ENCODE measurements around the gene FAM156A. TPM values are rescaled to one million over a fixed set of nuclear protein-coding genes. Genes with fewer than 3 reads are reported as not detected.

FAM156A gene
- total and polyA plus RNA-seq, 2 experiments from 2014 or later, result 5.2 to 16.3 TPM

DNA sequence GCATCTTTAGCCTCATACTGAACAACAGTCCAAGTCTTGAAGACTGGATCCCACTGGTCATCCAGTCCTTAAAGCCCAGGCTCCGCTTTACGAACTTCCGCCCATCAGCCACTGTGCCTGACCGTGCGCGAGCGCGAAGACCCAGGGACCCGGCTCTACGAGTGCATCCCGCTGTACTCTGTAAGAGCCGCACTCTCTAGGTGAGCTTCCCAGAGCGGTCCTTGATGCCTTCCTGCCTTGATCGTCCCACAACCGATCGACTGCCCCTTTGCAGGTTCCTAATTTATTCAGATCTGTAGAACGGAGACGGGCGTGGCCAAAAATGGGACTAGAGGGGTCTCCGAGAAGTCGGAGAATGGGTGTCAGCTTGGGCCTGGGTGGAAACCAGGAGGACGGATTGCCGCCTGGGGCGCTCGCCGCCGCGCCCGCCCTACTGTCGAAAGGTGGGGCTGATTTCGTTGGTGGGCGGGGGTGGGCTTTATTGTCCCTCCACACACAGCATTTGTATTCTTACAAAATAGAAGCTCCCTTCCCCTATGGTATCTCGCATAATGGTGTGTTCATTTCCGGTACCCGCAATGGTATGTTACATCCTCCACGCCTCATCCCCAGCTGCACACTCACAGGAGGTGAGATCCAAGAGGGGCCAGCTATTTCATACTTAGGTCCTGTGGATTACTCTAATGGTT lies 42.3 kb upstream of the FAM156A start:
- Mint-ChIP-seq H3K36me3 (ENCODE audit: low read depth) (no peaks in the 10 kb centered on the region), H3K27me3 (ENCODE audit: insufficient read depth, low read depth, poor library complexity) (peaks cover 4% of the 10 kb centered on the region), H3K27ac (no peak overlapping the region), H3K4me3 (peak overlapping the region; percentile 63; the same call in 2 of the 3 replicates), H3K4me1 (0 out of 3 replicates have a peak, but pooled peaks cover 4% of the 10 kb centered on the region), H3K9me3 (no peaks in the 10 kb centered on the region)
- H3K79me2 ChIP-seq (replicated peaks; ENCODE audit: insufficient read depth), result no peaks in the 10 kb centered on the region
- H3K4me1 ChIP-seq (ENCODE audit: insufficient read depth), result no peaks in the 10 kb centered on the region
- peak; percentile 39 for DNase-seq (ENCODE audit: low spot score)
- H3K4me3 ChIP-seq, result peak overlapping the region; percentile 59
- TF ChIP-seq CREB1 (CRISPR knock-in tag; IDR thresholded peaks at IDR 0.05; ENCODE audit: low read depth), result no peak
- no peak for TF ChIP-seq JUNB (IDR thresholded peaks at IDR 0.05; ENCODE audit: unreplicated experiment)
- no peak for TF ChIP-seq EZH2phosphoT487 (IDR thresholded peaks at IDR 0.05; ENCODE audit: unreplicated experiment)
- TF ChIP-seq, protein P1, sequence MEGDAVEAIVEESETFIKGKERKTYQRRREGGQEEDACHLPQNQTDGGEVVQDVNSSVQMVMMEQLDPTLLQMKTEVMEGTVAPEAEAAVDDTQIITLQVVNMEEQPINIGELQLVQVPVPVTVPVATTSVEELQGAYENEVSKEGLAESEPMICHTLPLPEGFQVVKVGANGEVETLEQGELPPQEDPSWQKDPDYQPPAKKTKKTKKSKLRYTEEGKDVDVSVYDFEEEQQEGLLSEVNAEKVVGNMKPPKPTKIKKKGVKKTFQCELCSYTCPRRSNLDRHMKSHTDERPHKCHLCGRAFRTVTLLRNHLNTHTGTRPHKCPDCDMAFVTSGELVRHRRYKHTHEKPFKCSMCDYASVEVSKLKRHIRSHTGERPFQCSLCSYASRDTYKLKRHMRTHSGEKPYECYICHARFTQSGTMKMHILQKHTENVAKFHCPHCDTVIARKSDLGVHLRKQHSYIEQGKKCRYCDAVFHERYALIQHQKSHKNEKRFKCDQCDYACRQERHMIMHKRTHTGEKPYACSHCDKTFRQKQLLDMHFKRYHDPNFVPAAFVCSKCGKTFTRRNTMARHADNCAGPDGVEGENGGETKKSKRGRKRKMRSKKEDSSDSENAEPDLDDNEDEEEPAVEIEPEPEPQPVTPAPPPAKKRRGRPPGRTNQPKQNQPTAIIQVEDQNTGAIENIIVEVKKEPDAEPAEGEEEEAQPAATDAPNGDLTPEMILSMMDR (conservative IDR thresholded peaks at IDR 0.05; ENCODE audit: low read depth in 2 of 2), result no peak; a peak in 1 of 4 replicates
- TF ChIP-seq POLR2AphosphoS5 (IDR thresholded peaks at IDR 0.05; ENCODE audit: low read depth), result no peak
- TF ChIP-seq, protein P2, sequence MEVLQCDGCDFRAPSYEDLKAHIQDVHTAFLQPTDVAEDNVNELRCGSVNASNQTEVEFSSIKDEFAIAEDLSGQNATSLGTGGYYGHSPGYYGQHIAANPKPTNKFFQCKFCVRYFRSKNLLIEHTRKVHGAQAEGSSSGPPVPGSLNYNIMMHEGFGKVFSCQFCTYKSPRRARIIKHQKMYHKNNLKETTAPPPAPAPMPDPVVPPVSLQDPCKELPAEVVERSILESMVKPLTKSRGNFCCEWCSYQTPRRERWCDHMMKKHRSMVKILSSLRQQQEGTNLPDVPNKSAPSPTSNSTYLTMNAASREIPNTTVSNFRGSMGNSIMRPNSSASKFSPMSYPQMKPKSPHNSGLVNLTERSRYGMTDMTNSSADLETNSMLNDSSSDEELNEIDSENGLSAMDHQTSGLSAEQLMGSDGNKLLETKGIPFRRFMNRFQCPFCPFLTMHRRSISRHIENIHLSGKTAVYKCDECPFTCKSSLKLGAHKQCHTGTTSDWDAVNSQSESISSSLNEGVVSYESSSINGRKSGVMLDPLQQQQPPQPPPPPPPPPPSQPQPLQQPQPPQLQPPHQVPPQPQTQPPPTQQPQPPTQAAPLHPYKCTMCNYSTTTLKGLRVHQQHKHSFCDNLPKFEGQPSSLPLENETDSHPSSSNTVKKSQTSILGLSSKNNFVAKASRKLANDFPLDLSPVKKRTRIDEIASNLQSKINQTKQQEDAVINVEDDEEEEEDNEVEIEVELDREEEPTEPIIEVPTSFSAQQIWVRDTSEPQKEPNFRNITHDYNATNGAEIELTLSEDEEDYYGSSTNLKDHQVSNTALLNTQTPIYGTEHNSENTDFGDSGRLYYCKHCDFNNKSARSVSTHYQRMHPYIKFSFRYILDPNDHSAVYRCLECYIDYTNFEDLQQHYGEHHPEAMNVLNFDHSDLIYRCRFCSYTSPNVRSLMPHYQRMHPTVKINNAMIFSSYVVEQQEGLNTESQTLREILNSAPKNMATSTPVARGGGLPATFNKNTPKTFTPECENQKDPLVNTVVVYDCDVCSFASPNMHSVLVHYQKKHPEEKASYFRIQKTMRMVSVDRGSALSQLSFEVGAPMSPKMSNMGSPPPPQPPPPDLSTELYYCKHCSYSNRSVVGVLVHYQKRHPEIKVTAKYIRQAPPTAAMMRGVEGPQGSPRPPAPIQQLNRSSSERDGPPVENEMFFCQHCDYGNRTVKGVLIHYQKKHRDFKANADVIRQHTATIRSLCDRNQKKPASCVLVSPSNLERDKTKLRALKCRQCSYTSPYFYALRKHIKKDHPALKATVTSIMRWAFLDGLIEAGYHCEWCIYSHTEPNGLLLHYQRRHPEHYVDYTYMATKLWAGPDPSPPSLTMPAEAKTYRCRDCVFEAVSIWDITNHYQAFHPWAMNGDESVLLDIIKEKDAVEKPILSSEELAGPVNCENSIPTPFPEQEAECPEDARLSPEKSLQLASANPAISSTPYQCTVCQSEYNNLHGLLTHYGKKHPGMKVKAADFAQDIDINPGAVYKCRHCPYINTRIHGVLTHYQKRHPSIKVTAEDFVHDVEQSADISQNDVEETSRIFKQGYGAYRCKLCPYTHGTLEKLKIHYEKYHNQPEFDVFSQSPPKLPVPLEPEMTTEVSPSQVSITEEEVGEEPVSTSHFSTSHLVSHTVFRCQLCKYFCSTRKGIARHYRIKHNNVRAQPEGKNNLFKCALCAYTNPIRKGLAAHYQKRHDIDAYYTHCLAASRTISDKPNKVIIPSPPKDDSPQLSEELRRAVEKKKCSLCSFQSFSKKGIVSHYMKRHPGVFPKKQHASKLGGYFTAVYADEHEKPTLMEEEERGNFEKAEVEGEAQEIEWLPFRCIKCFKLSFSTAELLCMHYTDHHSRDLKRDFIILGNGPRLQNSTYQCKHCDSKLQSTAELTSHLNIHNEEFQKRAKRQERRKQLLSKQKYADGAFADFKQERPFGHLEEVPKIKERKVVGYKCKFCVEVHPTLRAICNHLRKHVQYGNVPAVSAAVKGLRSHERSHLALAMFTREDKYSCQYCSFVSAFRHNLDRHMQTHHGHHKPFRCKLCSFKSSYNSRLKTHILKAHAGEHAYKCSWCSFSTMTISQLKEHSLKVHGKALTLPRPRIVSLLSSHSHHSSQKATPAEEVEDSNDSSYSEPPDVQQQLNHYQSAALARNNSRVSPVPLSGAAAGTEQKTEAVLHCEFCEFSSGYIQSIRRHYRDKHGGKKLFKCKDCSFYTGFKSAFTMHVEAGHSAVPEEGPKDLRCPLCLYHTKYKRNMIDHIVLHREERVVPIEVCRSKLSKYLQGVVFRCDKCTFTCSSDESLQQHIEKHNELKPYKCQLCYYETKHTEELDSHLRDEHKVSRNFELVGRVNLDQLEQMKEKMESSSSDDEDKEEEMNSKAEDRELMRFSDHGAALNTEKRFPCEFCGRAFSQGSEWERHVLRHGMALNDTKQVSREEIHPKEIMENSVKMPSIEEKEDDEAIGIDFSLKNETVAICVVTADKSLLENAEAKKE (CRISPR knock-in tag; IDR thresholded peaks at IDR 0.05), result no peak
- no peak for TF ChIP-seq STAT1 (IDR thresholded peaks at IDR 0.05; ENCODE audit: unreplicated experiment)
- TF ChIP-seq, protein P3, sequence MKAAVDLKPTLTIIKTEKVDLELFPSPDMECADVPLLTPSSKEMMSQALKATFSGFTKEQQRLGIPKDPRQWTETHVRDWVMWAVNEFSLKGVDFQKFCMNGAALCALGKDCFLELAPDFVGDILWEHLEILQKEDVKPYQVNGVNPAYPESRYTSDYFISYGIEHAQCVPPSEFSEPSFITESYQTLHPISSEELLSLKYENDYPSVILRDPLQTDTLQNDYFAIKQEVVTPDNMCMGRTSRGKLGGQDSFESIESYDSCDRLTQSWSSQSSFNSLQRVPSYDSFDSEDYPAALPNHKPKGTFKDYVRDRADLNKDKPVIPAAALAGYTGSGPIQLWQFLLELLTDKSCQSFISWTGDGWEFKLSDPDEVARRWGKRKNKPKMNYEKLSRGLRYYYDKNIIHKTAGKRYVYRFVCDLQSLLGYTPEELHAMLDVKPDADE (IDR thresholded peaks at IDR 0.05), result no peak
- TF ChIP-seq, protein P4, sequence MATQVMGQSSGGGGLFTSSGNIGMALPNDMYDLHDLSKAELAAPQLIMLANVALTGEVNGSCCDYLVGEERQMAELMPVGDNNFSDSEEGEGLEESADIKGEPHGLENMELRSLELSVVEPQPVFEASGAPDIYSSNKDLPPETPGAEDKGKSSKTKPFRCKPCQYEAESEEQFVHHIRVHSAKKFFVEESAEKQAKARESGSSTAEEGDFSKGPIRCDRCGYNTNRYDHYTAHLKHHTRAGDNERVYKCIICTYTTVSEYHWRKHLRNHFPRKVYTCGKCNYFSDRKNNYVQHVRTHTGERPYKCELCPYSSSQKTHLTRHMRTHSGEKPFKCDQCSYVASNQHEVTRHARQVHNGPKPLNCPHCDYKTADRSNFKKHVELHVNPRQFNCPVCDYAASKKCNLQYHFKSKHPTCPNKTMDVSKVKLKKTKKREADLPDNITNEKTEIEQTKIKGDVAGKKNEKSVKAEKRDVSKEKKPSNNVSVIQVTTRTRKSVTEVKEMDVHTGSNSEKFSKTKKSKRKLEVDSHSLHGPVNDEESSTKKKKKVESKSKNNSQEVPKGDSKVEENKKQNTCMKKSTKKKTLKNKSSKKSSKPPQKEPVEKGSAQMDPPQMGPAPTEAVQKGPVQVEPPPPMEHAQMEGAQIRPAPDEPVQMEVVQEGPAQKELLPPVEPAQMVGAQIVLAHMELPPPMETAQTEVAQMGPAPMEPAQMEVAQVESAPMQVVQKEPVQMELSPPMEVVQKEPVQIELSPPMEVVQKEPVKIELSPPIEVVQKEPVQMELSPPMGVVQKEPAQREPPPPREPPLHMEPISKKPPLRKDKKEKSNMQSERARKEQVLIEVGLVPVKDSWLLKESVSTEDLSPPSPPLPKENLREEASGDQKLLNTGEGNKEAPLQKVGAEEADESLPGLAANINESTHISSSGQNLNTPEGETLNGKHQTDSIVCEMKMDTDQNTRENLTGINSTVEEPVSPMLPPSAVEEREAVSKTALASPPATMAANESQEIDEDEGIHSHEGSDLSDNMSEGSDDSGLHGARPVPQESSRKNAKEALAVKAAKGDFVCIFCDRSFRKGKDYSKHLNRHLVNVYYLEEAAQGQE (IDR thresholded peaks at IDR 0.05; ENCODE audit: unreplicated experiment), result no peak
- no peak for TF ChIP-seq ZNF114 (CRISPR knock-in tag; IDR thresholded peaks at IDR 0.05)
- no peak for TF ChIP-seq NANOG (IDR thresholded peaks at IDR 0.05; ENCODE audit: borderline replicate concordance)
- H3K27me3 ChIP-seq (ENCODE audit: insufficient read depth), result peaks cover 30% of the 10 kb centered on the region
- no peaks in the 10 kb centered on the region for H3F3A ChIP-seq (replicated peaks; ENCODE audit: low read depth)
- H3K27ac ChIP-seq (ENCODE audit: low read depth), result no peak overlapping the region
- H3K9me2 ChIP-seq (ENCODE audit: insufficient read depth), result no peaks in the 10 kb centered on the region
- H2AFZ ChIP-seq, result peak overlapping the region; percentile 90; the same call in 1 of the 2 replicates
- no peaks in the 10 kb centered on the region for H3K36me3 ChIP-seq (ENCODE audit: insufficient read depth)
- peak overlapping the region; percentile 79 for H3K4me2 ChIP-seq
- ATAC-seq, result peak; percentile 63
- H4K20me1 ChIP-seq (replicated peaks; ENCODE audit: insufficient read depth), result no peaks in the 10 kb centered on the region

Measured in GM23338 (cell line).